ENCODE measurements around the gene DPEP3.

Gene DPEP3

GRCh38 chr16:67965668-67966548, 14.4 kb downstream of the DPEP3 start:
- 0 out of 2 replicates have a peak, but pooled peaks have one; percentile 38 for TF ChIP-seq ZC3H10 (CRISPR knock-in tag; IDR thresholded peaks at IDR 0.05)
- TF ChIP-seq ZNF565 (CRISPR knock-in tag; conservative IDR thresholded peaks at IDR 0.05; ENCODE audit: low read depth): no peak
- no peak for TF ChIP-seq OSR1 (CRISPR knock-in tag; IDR thresholded peaks at IDR 0.05)
- no peak for TF ChIP-seq CREB5 (CRISPR knock-in tag; IDR thresholded peaks at IDR 0.05; ENCODE audit: low read depth)
- TF ChIP-seq TOX (CRISPR knock-in tag; IDR thresholded peaks at IDR 0.05; ENCODE audit: borderline replicate concordance): no peak
- TF ChIP-seq RARB (CRISPR knock-in tag; IDR thresholded peaks at IDR 0.05): no peak
- ATAC-seq: no peak

- no peak for ATAC-seq
- TF ChIP-seq ZNF70 (CRISPR knock-in tag; IDR thresholded peaks at IDR 0.05) (no peak), ESRRG (CRISPR knock-in tag; IDR thresholded peaks at IDR 0.05) (no peak), PPARA (CRISPR knock-in tag; IDR thresholded peaks at IDR 0.05; ENCODE audit: borderline replicate concordance) (no peak), PATZ1 (CRISPR knock-in tag; IDR thresholded peaks at IDR 0.05; ENCODE audit: borderline replicate concordance) (no peak), RARB (CRISPR knock-in tag; IDR thresholded peaks at IDR 0.05) (no peak)
Observed at GRCh38 chr16:67964477-67965131, 15.7 kb downstream of the DPEP3 start.

DNA sequence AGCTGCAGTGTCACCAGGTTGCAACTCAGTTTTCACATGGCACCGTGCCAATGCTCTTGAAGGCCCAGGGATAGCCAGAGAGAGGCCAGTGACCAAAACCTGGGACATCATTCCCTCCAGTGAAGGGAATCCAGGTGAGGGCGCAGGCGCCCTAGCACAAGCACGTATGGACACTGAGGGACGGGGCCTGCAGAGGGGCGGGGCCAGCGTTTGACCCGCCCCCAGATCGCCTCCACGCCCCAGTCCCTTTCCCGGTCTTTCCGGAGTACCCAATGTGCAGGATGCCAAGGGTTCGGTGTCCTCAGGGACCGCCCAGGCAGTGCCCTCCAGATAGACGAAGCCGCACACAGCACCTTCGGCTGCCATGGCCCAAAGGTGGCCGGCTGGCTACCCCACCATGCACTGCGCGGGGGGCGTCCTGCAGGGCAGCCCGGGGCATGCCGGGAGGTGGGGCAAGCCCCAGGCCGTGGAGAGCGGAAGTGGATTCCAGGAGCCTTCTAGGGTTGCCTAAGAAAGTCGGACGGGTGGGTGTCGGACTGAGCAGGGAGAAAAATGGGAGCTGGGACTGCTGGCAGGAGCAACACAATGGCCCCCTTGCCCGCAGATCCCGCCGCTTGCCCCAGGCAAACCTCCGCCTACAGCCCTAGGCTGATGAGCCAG, 16.5 kb downstream of the DPEP3 start:
- no peak for TF ChIP-seq ZNF70 (CRISPR knock-in tag; IDR thresholded peaks at IDR 0.05)
- no peak for TF ChIP-seq ZNF8 (CRISPR knock-in tag; IDR thresholded peaks at IDR 0.05)
- no peak for TF ChIP-seq ZFP3 (CRISPR knock-in tag; IDR thresholded peaks at IDR 0.05)
- TF ChIP-seq TCF4 (CRISPR knock-in tag; IDR thresholded peaks at IDR 0.05; ENCODE audit: borderline replicate concordance): no peak
- TF ChIP-seq ZFP30 (CRISPR knock-in tag; IDR thresholded peaks at IDR 0.05): no peak
- no peak for TF ChIP-seq PPARA (CRISPR knock-in tag; IDR thresholded peaks at IDR 0.05; ENCODE audit: borderline replicate concordance)
- no peak for TF ChIP-seq SNAI2 (CRISPR knock-in tag; IDR thresholded peaks at IDR 0.05)
- no peak for TF ChIP-seq CSDC2 (CRISPR knock-in tag; IDR thresholded peaks at IDR 0.05)
- no peak for TF ChIP-seq OSR1 (CRISPR knock-in tag; IDR thresholded peaks at IDR 0.05)
- TF ChIP-seq CREB5 (CRISPR knock-in tag; IDR thresholded peaks at IDR 0.05; ENCODE audit: low read depth): no peak
- no peak for TF ChIP-seq ZNF565 (CRISPR knock-in tag; conservative IDR thresholded peaks at IDR 0.05; ENCODE audit: low read depth)
- TF ChIP-seq ARNTL (CRISPR knock-in tag; IDR thresholded peaks at IDR 0.05; ENCODE audit: borderline replicate concordance, low read depth): no peak
- no peak for TF ChIP-seq GLIS3 (CRISPR knock-in tag; IDR thresholded peaks at IDR 0.05)
- TF ChIP-seq POU6F1 (CRISPR knock-in tag; IDR thresholded peaks at IDR 0.05; ENCODE audit: borderline replicate concordance, low read depth): no peak
- TF ChIP-seq, protein P1, sequence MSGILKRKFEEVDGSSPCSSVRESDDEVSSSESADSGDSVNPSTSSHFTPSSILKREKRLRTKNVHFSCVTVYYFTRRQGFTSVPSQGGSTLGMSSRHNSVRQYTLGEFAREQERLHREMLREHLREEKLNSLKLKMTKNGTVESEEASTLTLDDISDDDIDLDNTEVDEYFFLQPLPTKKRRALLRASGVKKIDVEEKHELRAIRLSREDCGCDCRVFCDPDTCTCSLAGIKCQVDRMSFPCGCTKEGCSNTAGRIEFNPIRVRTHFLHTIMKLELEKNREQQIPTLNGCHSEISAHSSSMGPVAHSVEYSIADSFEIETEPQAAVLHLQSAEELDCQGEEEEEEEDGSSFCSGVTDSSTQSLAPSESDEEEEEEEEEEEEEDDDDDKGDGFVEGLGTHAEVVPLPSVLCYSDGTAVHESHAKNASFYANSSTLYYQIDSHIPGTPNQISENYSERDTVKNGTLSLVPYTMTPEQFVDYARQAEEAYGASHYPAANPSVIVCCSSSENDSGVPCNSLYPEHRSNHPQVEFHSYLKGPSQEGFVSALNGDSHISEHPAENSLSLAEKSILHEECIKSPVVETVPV (CRISPR knock-in tag; IDR thresholded peaks at IDR 0.05): no peak
- TF ChIP-seq RARB (CRISPR knock-in tag; IDR thresholded peaks at IDR 0.05): no peak
- no peak for TF ChIP-seq TOX (CRISPR knock-in tag; IDR thresholded peaks at IDR 0.05; ENCODE audit: borderline replicate concordance)
- no peak for TF ChIP-seq ESRRG (CRISPR knock-in tag; IDR thresholded peaks at IDR 0.05)
- no peak for TF ChIP-seq ISL1 (CRISPR knock-in tag; IDR thresholded peaks at IDR 0.05)
- no peak for TF ChIP-seq ZC3H10 (CRISPR knock-in tag; IDR thresholded peaks at IDR 0.05)
- no peak for ATAC-seq
